Kidney glomerular epithelial cell (primary cell): ENCODE results near the gene PTPA.

Source experiments
- DNase-seq: peaks from one replicate; lab custom pipeline; 2025; lab: John Stamatoyannopoulos, UW

The PTPA gene

GRCh38 chr9:129110740-129111527 lies at the start of gene PTPA, which contains the start of gene CRAT:
PTPA (plus strand) TSS chr9:129111415; CDS start chr9:129111601, 186 bp downstream.
CRAT (minus strand) TSS chr9:129110793; CDS start chr9:129110509, 284 bp downstream.
- DNase-seq, result peak; percentile 81

GRCh38 chr9:129063061-129063460 lies 48.2 kb upstream of the PTPA start:
- DNase-seq, result no peak

- DNase-seq, result no peak
These were observed 46.7 kb upstream of the PTPA start for GRCh38 chr9:129064499-129064908.

GRCh38 chr9:129068110-129068509 lies 43.1 kb upstream of the PTPA start:
- no peak for DNase-seq

DNA sequence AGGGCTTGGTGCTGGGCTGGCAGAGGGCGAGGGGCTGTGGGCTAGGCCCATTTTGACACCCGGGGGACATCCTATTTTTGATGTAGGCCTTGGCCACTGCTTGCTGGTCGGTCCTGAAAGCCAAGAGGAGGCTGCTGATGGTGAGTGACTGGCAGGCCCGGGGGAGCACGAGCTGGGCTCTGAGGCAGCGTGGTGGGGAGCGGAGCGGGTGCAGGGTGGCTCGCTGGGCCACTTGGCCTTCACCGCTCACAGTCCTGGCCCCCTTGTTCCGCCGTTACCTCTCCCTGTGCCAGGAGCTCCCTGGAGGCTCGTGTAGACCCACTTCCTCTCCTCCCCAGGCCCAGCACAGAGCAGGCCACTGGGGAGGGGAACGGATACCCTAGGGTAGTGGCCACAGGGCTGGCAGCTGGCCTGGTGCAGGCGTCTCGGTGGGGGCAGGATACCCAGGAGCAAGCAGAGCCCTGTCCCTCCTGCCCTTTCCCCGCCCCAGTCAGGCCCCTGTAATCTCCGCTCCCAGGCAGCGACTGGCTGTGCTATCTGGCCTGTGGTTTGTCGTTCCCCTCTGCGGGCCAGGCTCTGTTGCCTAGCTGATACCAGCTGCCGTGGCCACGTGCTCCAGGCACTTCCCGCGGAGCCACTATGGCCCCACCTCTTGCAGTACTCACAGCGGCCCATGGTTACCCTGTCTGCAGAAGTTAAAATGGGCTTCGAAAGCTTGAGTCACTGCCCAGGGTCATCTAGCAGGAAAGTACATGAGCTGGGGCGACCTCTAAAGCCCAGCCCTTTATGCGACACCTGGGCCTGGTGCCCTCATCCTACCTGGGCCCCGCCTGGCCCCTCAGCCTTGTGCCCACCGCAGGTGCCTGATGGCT lies 42.0 kb upstream of the PTPA start:
- DNase-seq, result no peak

- DNase-seq, result no peak
These were observed 41.2 kb upstream of the PTPA start for GRCh38 chr9:129069862-129070641.

DNA sequence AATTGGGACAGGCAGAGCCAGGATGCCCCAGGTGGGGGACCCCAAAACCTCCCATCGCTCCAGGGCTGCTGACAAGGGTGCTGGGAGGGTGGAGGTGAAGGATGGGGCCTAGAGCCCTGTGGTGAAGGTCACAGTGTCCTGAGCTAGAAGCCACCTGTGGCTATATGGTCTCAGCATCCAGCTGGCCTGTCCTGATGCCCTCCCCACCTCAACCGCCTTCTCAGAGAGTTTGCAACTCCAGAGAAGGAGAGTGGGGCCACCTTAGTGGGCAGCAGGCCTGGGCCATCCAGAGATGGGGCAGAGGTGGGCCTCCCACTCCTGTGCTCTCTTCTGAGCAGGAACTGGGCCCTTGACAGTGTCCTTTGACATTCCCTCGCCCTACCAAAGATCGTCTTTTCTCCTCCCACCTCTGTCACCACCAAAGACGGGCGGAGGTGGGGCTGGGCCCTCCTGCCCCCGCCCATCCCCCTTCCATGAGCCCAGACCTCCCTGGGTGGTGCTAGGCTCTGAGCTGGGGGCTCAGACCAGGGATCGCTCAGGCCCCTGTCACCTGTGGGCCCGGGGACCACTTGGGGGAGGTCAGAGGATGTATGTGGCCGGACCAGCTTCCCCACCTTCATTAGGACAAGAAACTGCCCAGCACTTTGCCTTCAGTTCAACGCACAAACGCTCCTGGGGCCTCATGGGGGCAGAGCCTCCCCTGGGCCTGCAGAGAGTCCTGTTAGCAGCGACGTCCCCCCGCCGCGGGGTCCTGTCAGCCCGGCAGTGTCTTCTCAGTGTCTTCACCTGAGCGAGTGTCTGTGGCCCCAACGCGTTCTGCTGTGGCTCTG lies 40.3 kb upstream of the PTPA start:
- DNase-seq, result no peak

GRCh38 chr9:129071526-129072126 lies 39.6 kb upstream of the PTPA start:
- DNase-seq, result no peak

DNA sequence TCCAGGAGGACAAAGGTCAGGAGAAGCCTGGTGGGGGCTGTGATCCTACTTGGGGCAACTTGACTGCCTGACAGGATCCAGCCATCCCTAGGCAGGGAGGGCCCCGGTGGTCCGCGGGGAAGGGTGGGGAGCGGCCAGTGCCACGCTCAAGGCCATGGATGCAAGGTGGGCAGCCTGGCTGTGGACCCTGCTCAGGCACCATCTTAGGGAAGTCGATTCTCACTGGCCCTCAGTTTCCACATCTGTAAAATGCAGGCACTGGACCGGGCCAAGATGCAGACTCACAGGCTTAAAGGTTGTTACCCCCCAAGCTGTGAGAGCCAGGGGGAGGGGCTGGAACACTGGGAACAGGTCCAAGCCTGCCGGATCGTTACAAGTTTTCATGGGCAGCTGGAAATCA lies 39.0 kb upstream of the PTPA start:
- no peak for DNase-seq

GRCh38 chr9:129073404-129073803 lies 37.8 kb upstream of the PTPA start:
- no peak for DNase-seq

GRCh38 chr9:129074106-129074505 lies 37.1 kb upstream of the PTPA start:
- no peak for DNase-seq

GRCh38 chr9:129075996-129076639 lies 35.1 kb upstream of the PTPA start:
- no peak for DNase-seq

DNA sequence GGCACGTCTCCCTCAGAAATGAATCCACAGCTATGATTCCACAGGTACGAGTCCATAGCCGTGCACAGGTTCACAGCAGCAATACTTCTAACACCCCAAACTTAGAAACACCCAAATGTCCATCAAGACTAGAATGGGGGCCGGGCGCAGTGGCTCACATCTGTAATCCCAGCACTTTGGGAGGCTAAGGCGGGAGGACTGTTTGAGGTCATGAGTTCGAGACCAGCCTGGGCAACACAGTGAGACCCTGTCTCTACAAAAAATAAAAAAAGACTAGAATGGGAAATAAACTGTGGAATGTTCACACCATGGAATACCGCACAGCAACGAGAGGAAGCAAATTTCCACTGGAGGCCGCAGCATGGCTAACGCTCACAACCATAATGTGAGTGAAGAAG lies 34.6 kb upstream of the PTPA start:
- DNase-seq, result no peak

DNA sequence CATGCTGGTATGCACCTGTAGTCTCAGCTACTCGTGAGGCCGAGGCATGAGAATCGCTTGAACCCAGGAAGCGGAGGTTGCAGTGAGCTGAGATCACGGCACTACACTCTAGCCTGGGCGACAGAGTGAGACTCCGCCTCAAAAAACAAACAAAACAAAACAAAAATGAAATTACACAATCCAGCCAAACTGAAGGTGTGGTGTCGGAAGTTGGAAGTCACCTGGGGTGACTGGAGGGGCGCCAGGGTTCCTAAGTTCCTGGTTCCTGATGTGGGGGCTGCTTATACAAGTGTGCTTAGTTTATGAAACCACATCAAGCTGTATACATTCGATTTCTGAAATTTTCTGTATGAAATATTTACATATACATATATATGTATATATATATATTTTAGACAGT lies 34.0 kb upstream of the PTPA start:
- DNase-seq, result no peak

DNA sequence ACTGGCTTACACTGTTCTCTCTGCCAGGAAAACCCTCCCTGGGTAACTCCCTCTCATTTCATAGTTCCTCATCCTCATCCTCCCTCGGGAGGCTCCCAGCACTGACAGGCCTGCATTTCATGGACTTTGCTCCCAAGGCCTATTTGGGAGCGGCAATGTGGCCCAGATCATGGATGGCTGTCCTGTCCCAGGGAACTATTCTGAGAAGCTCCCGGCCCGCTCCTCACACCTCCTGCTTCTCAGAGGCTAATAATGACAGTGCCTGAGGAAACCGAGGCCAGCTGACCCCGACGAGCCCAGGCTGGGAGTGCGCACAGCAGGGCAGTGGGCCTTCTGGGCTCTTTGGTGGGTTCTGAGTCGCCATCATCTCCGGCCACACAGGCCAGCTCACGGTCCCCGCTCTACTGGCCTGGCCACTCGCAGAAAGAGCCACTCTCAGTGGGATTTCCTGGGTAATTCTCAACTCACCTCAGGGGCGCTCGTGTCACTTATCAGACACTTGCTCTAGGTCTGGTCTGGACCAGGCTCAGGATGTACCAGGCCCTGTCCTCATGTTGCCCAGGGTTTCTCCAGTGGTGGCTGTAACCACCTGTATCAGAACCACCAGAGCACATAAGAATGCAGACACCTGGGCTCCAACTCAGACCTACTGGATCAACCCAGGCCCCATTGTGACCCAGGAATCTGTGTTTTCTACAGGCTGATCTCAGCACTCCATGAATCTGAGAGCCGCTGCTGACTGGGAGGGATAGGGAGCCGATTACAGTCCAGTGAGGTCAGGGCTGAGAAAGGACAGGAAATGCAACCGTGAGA lies 32.3 kb upstream of the PTPA start:
- DNase-seq, result no peak

DNA sequence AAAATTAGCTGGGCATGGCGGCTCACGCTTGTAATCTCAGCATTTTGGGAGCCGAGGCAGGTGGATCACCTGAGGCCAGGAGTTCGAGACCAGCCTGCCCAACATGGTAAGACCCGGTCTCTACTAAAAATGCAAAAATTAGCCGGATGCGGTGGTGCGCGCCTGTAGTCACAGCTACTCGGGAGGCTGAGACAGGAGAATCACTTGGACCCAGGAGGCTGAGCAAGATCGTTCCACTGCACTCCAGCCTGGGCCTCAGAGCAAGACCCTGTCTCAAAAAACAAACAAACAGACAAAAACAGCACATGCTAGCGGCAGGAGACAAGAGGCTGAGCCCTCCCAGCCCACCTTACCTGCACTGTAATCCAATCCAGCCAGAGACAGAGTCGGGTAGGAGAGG lies 31.4 kb upstream of the PTPA start:
- DNase-seq, result no peak

DNA sequence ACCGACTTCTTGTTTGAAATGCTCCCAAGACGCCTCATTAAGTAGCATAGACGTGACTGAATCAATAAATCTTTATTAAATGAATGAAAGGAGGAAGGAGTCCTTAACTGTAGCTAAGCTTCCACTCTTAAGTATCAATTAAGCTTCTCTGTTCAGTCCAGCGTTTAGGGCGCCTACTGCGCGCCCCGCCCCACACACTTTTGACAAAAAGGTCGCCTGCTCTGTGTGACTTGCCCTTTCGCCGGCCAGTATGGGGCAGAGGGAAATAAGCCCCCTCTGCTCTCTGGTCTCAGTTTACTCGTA lies 31.0 kb upstream of the PTPA start:
- DNase-seq, result no peak

GRCh38 chr9:129080601-129081387 lies 30.4 kb upstream of the PTPA start, which contains the start of gene DOLPP1:
DOLPP1 (plus strand) TSS chr9:129081111; CDS start chr9:129081132, 21 bp downstream.
- peak; percentile 98 for DNase-seq

DNA sequence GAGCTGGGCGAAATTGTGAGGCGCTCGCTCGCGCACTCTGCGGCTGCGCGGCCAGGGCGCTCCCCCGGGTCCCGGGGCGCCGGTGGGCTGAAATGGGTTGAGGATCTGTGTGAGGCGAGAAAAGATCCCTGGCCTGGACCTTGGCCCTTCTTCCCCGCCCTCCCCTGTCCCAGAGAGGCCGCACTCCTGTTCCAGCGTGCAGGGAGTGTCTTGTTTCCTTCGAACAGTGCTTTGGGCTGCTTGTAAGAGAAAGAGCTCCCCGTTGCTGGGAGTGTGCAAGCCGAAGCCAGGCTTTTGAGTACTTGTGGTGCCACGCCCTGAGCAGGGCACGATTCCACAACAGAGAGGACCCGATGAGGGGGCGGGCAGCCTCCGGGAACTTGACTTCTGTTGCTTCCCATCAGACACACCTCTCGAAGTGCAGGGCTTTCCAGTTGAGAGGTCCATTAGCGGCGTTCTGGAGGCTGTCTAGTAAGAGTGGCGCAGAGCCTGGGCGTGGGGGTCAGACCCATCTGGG lies 29.8 kb upstream of the PTPA start:
- no peak for DNase-seq
